GM18873 (cell line): ENCODE data around the gene EBF3.

Experiments used
- ATAC-seq: cut with Tn5 transposase; IDR thresholded peaks from one replicate; pipeline ENCODE4 v1.9.1; 2021; ENCODE audit warnings: mild to moderate bottlenecking, moderate library complexity, moderate number of reproducible peaks; ENCODE audit not compliant: unreplicated experiment, low FRiP score

The EBF3 gene

GRCh38 chr10:129961157-129961701 lies 2.8 kb downstream of the EBF3 start:
- no peak for ATAC-seq

GRCh38 chr10:129960481-129961156 lies 3.5 kb downstream of the EBF3 start:
- ATAC-seq = no peak

GRCh38 chr10:129959544-129960480 lies 4.3 kb downstream of the EBF3 start:
- ATAC-seq = no peak

- ATAC-seq = no peak
Observed at GRCh38 chr10:129958629-129959543, 5.2 kb downstream of the EBF3 start.

GRCh38 chr10:129958148-129958628 lies 5.9 kb downstream of the EBF3 start:
- ATAC-seq = no peak

GRCh38 chr10:129956876-129957673 lies 7.0 kb downstream of the EBF3 start:
- ATAC-seq = no peak

GRCh38 chr10:129956286-129956670 lies 7.8 kb downstream of the EBF3 start:
- no peak for ATAC-seq

- ATAC-seq = no peak
Observed at GRCh38 chr10:129955601-129956285, 8.3 kb downstream of the EBF3 start.

- no peak for ATAC-seq
Observed at GRCh38 chr10:129954492-129955315, 9.4 kb downstream of the EBF3 start.

- ATAC-seq = no peak
Observed at GRCh38 chr10:129953119-129954051, 10.7 kb downstream of the EBF3 start.

- no peak for ATAC-seq
Observed at GRCh38 chr10:129952378-129953118, 11.5 kb downstream of the EBF3 start.

- ATAC-seq = no peak
Observed at GRCh38 chr10:129951970-129952265, 12.2 kb downstream of the EBF3 start.

- no peak for ATAC-seq
Observed at GRCh38 chr10:129951101-129951969, 12.7 kb downstream of the EBF3 start.

- no peak for ATAC-seq
Observed at GRCh38 chr10:129950676-129951075, 13.4 kb downstream of the EBF3 start.

- ATAC-seq = no peak
Observed at GRCh38 chr10:129949891-129950291, 14.2 kb downstream of the EBF3 start.

GRCh38 chr10:129949411-129949810 lies 14.7 kb downstream of the EBF3 start:
- no peak for ATAC-seq
